Activated CD4-positive, alpha-beta T cell treated with anti-CD3 and anti-CD28 coated beads, Interleukin-2, amount 50 U/mL, for 48 hours (primary cell): ENCODE measurements around the gene USP10.

Experiments
- DNase-seq, 2 experiments: peaks; one replicate each; pipeline ENCODE4 v3.0.0-alpha.2; 2020

The USP10 gene

GRCh38 chr16:84827897-84828296 lies 128.1 kb downstream of the USP10 start:
- DNase-seq: no peak

DNA sequence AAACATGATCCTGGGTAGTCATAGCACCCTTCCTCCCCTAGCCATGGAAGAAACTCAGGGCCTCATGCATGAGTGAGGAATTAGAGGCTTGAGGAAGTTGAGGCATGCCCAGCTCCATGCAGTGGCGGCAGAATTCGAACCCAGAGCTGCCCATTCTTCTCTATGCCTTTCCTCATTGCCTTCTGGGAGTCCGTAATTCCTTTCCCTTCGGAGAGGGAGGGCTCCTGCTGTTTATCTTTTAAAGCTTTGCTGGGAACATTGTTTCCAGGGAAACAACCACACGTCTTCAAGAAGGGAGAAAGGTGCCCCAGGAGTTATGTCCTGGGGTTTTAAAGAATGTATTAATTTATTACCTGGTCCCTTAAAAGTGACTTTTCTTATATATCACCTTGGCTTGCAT lies 128.5 kb downstream of the USP10 start:
- DNase-seq: no peak
